ENCODE data around the gene GFRA1. TPM values are rescaled to one million over a fixed set of nuclear protein-coding genes. Genes with fewer than 3 reads are reported as not detected.

The GFRA1 gene
- total RNA-seq, 4 donors from 2014 or later = 57.9 to 104 (median 61.6) TPM

DNA sequence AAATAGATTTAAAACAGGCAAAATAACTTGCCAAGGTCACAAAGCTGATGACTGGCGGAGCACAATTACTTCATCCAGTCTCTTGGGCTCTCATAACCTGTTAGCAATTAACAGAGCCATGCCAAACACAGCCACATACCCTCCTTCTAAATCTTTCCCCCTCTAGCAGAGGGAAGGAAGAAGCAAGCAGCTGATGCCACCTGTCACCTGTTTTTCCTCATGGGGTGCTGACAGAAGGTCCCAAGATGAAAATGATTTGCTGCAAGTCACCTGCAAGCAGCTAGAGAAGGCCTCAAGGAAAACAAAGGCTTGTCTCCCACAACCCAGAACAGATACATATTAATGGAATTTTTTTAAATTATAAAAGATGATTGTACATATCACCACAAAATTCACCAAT lies 117.8 kb downstream of the GFRA1 start:
- no peak overlapping the region for H3K4me3 ChIP-seq
- no peaks in the 10 kb centered on the region for H3K27me3 ChIP-seq
- no peak overlapping the region for H3K27ac ChIP-seq
- DNase-seq (ENCODE audit: low spot score in 2 of 2) = no peak
- no peaks in the 10 kb centered on the region for H3K9me3 ChIP-seq
- no peak for TF ChIP-seq EP300 (IDR thresholded peaks at IDR 0.05)
- TF ChIP-seq POLR2A (IDR thresholded peaks at IDR 0.05) = no peak
- TF ChIP-seq, protein P1, sequence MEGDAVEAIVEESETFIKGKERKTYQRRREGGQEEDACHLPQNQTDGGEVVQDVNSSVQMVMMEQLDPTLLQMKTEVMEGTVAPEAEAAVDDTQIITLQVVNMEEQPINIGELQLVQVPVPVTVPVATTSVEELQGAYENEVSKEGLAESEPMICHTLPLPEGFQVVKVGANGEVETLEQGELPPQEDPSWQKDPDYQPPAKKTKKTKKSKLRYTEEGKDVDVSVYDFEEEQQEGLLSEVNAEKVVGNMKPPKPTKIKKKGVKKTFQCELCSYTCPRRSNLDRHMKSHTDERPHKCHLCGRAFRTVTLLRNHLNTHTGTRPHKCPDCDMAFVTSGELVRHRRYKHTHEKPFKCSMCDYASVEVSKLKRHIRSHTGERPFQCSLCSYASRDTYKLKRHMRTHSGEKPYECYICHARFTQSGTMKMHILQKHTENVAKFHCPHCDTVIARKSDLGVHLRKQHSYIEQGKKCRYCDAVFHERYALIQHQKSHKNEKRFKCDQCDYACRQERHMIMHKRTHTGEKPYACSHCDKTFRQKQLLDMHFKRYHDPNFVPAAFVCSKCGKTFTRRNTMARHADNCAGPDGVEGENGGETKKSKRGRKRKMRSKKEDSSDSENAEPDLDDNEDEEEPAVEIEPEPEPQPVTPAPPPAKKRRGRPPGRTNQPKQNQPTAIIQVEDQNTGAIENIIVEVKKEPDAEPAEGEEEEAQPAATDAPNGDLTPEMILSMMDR (IDR thresholded peaks at IDR 0.05) = no peak
- H3K36me3 ChIP-seq = no peaks in the 10 kb centered on the region
- 86 to 87% methylated on average over 1 of the region's 1 CpG for WGBS, 2 donors
- no peaks in the 10 kb centered on the region for H3K4me1 ChIP-seq

DNA sequence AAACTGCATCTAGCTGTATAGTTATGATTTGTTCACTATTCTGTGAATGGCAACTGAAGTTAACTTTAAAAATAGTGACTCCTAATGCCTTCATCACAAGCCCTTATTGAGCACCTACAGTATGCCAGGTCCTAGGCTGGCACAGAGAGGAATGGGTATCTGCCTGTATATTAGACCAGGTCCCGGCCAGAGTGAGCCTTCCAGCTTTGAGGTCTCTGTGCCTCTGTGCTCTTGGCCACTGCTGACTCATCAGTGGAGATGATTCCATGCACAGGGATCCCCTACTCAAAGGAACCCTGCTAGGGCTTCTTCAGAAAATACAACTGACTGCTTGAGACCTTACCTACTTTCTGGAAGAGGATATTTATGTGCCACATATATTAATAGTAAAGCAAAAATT lies 118.4 kb downstream of the GFRA1 start:
- Histone ChIP-seq H3K36me3 (no peaks in the 10 kb centered on the region), H3K4me3 (no peak overlapping the region), H3K9me3 (no peaks in the 10 kb centered on the region), H3K27ac (no peak overlapping the region), H3K27me3 (no peaks in the 10 kb centered on the region), H3K4me1 (no peaks in the 10 kb centered on the region)
- no peak for DNase-seq (ENCODE audit: low spot score in 2 of 2)
- WGBS, 2 donors = 87 to 89% methylated on average over 1 of the region's 1 CpG
- no peak for TF ChIP-seq POLR2A (IDR thresholded peaks at IDR 0.05)
- TF ChIP-seq, protein P1 (IDR thresholded peaks at IDR 0.05) = no peak
- no peak for TF ChIP-seq EP300 (IDR thresholded peaks at IDR 0.05)

DNA sequence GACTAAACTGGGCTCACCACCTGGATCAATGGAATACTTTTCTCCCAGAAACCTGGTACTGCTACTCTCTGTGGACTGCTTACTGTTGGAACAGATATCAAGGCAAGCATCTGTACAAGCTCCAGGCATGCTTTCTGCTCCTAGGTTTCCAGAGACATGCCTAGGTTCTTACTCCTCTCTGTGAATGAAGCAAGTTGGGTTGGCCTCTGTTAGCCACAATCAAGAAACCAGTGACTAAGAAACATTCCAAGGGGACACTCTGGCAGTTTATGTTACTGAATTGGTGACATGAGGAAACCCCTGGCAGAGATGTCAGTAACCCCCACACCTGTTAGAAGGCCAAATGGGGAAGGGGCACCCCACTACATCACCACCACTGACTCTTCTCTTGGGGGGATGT lies 121.9 kb downstream of the GFRA1 start:
- H3K27ac ChIP-seq = no peak overlapping the region
- no peak for DNase-seq (ENCODE audit: low spot score in 2 of 2)
- no peaks in the 10 kb centered on the region for H3K36me3 ChIP-seq
- no peaks in the 10 kb centered on the region for H3K27me3 ChIP-seq
- H3K4me3 ChIP-seq = no peak overlapping the region
- no peak for TF ChIP-seq EP300 (IDR thresholded peaks at IDR 0.05)
- TF ChIP-seq, protein P1 (IDR thresholded peaks at IDR 0.05) = no peak
- no peak for TF ChIP-seq POLR2A (IDR thresholded peaks at IDR 0.05)
- H3K9me3 ChIP-seq = no peaks in the 10 kb centered on the region
- H3K4me1 ChIP-seq = no peaks in the 10 kb centered on the region

- no peak for TF ChIP-seq EP300 (IDR thresholded peaks at IDR 0.05)
- TF ChIP-seq POLR2A (IDR thresholded peaks at IDR 0.05) = no peak
- TF ChIP-seq, protein P1 (IDR thresholded peaks at IDR 0.05) = no peak
- H3K4me1 ChIP-seq = no peaks in the 10 kb centered on the region
- 47 to 51% methylated on average over 6 of the region's 6 CpGs for WGBS, 2 donors
- no peak overlapping the region for H3K27ac ChIP-seq
- H3K4me3 ChIP-seq = no peak overlapping the region
- no peaks in the 10 kb centered on the region for H3K27me3 ChIP-seq
- no peaks in the 10 kb centered on the region for H3K9me3 ChIP-seq
- DNase-seq (ENCODE audit: low spot score in 2 of 2) = no peak
- no peaks in the 10 kb centered on the region for H3K36me3 ChIP-seq
Measured at GRCh38 chr10:116150606-116151005, 122.4 kb downstream of the GFRA1 start.

GRCh38 chr10:116147147-116147905 lies 125.7 kb downstream of the GFRA1 start:
- TF ChIP-seq POLR2A (IDR thresholded peaks at IDR 0.05) = no peak
- TF ChIP-seq, protein P1 (IDR thresholded peaks at IDR 0.05) = no peak
- no peak for TF ChIP-seq EP300 (IDR thresholded peaks at IDR 0.05)
- Histone ChIP-seq H3K4me3 (no peak overlapping the region), H3K4me1 (no peaks in the 10 kb centered on the region), H3K36me3 (no peaks in the 10 kb centered on the region), H3K9me3 (no peaks in the 10 kb centered on the region), H3K27ac (no peak overlapping the region), H3K27me3 (no peaks in the 10 kb centered on the region)
- DNase-seq (ENCODE audit: low spot score in 2 of 2) = no peak
- WGBS, 2 donors = 85 to 92% methylated on average over 15 of the region's 15 CpGs
